Immature natural killer cell (primary cell): ENCODE measurements around the gene USP6. TPM values are rescaled to one million over a fixed set of nuclear protein-coding genes. Genes with fewer than 3 reads are reported as not detected.
"Not testable (repeated sequence)": the region's sequence is repeated elsewhere in the genome, so short reads cannot be mapped to it uniquely, and the experiment has no call there.

Experiments used
- DNase-seq, 3 donors: peaks; one replicate each; pipeline ENCODE4 v3.0.0; 2022; ENCODE audit warnings: mixed read lengths in 1 of 3
- H3K27ac Mint-ChIP-seq, 6 donors: one replicate each; pipeline ENCODE4 v1.8.0; 2020; ENCODE audit warnings: mixed read lengths in 6 of 6, mild to moderate bottlenecking in 5 of 6, inconsistent platforms in 4 of 6, moderate library complexity in 3 of 6
- H3K27me3 Mint-ChIP-seq, 3 donors: one replicate each; pipeline ENCODE4 v1.8.0; 2020 to 2021; ENCODE audit warnings: low read depth in 3 of 3, mild to moderate bottlenecking in 3 of 3, mixed read lengths in 3 of 3, moderate library complexity in 3 of 3, inconsistent platforms in 1 of 3
- H3K36me3 Mint-ChIP-seq, 3 donors: one replicate each; pipeline ENCODE4 v1.8.0; 2020; ENCODE audit warnings: mixed read lengths in 3 of 3, inconsistent platforms in 2 of 3, mild to moderate bottlenecking in 2 of 3
- H3K4me1 Mint-ChIP-seq, 2 donors: one replicate each; pipeline ENCODE4 v1.8.0; 2020; ENCODE audit warnings: inconsistent platforms in 2 of 2, mild to moderate bottlenecking in 2 of 2, mixed read lengths in 2 of 2, moderate library complexity in 1 of 2
- H3K4me3 Mint-ChIP-seq, 5 donors: one replicate each; pipeline ENCODE4 v1.8.0; 2020; ENCODE audit warnings: mild to moderate bottlenecking in 5 of 5, mixed read lengths in 5 of 5, inconsistent platforms in 3 of 5, moderate library complexity in 3 of 5
- H3K9me3 Mint-ChIP-seq, 6 donors: one replicate each; pipeline ENCODE4 v1.8.0; 2020; ENCODE audit warnings: mild to moderate bottlenecking in 6 of 6, mixed read lengths in 6 of 6, inconsistent platforms in 4 of 6, moderate library complexity in 3 of 6
- polyA plus RNA-seq, 3 donors: library from polyadenylated mRNA; unstranded; fragments of 300-500 nt; fragmentation: Illumina TruSeq; gene quantifications; one replicate each; pipeline ENCODE4 v1.2.3, GENCODE V29; 2021

USP6 gene
- polyA plus RNA-seq, 3 donors from 2014 or later = 0.03 to 0.12 (median 0.03) TPM

GRCh38 chr17:5126719-5127488 is 11.1 kb downstream of the USP6 start:
- Mint-ChIP-seq H3K4me1 (peaks cover 0 to 3% of the 10 kb centered on the region in 2 donors), H3K27me3 (peaks cover 4% of the 10 kb centered on the region in 3 donors), H3K36me3 (no peaks in the 10 kb centered on the region), H3K9me3 (no peaks in the 10 kb centered on the region), H3K27ac (no peak overlapping the region), H3K4me3 (no peak overlapping the region)
- no peak for DNase-seq

- Mint-ChIP-seq H3K27me3 (peaks cover 4 to 5% (median 4%) of the 10 kb centered on the region in 3 donors), H3K27ac (no peak overlapping the region), H3K4me1 (no peaks in the 10 kb centered on the region), H3K36me3 (no peaks in the 10 kb centered on the region), H3K4me3 (no peak overlapping the region), H3K9me3 (no peaks in the 10 kb centered on the region)
- DNase-seq = no peak
Observed at GRCh38 chr17:5127910-5128309, 12.1 kb downstream of the USP6 start.

- H3K9me3 Mint-ChIP-seq, H3K36me3 Mint-ChIP-seq, H3K27ac Mint-ChIP-seq, H3K4me1 Mint-ChIP-seq, H3K27me3 Mint-ChIP-seq, H3K4me3 Mint-ChIP-seq, DNase-seq: not testable (repeated sequence)
Observed at GRCh38 chr17:5128387-5128786, 12.6 kb downstream of the USP6 start.

GRCh38 chr17:5128905-5129535 is 13.2 kb downstream of the USP6 start:
- DNase-seq = no peak

GRCh38 chr17:5129770-5130169 is 13.9 kb downstream of the USP6 start:
- not testable (repeated sequence) for DNase-seq, H3K4me1 Mint-ChIP-seq, H3K27ac Mint-ChIP-seq

More at GRCh38 chr17:5128905-5129535, 13.2 kb downstream of the USP6 start:
- Mint-ChIP-seq H3K27ac (no peak overlapping the region), H3K4me3 (no peak overlapping the region), H3K36me3 (no peaks in the 10 kb centered on the region), H3K27me3 (peaks cover 0 to 5% (median 4%) of the 10 kb centered on the region in 3 donors), H3K4me1 (no peaks in the 10 kb centered on the region), H3K9me3 (no peaks in the 10 kb centered on the region)

GRCh38 chr17:5130261-5130660 is 14.4 kb downstream of the USP6 start:
- not testable (repeated sequence) for DNase-seq, H3K27ac Mint-ChIP-seq, H3K36me3 Mint-ChIP-seq, H3K4me3 Mint-ChIP-seq, H3K4me1 Mint-ChIP-seq, H3K27me3 Mint-ChIP-seq, H3K9me3 Mint-ChIP-seq

More at GRCh38 chr17:5129770-5130169, 13.9 kb downstream of the USP6 start:
- not testable (repeated sequence) for H3K36me3 Mint-ChIP-seq, H3K9me3 Mint-ChIP-seq, H3K27me3 Mint-ChIP-seq, H3K4me3 Mint-ChIP-seq

GRCh38 chr17:5130687-5131086 is 14.9 kb downstream of the USP6 start:
- H3K9me3 Mint-ChIP-seq, DNase-seq: not testable (repeated sequence)

GRCh38 chr17:5131146-5131715 is 15.4 kb downstream of the USP6 start:
- Mint-ChIP-seq H3K36me3 (no peaks in the 10 kb centered on the region), H3K27me3 (peaks cover 0 to 4% (median 2%) of the 10 kb centered on the region in 3 donors), H3K27ac (no peak overlapping the region), H3K9me3 (no peaks in the 10 kb centered on the region), H3K4me1 (no peaks in the 10 kb centered on the region), H3K4me3 (no peak overlapping the region)
- no peak for DNase-seq

More at GRCh38 chr17:5130687-5131086, 14.9 kb downstream of the USP6 start:
- H3K27me3 Mint-ChIP-seq, H3K36me3 Mint-ChIP-seq, H3K4me1 Mint-ChIP-seq, H3K4me3 Mint-ChIP-seq, H3K27ac Mint-ChIP-seq: not testable (repeated sequence)

GRCh38 chr17:5131799-5132502 is 16.1 kb downstream of the USP6 start:
- H3K27me3 Mint-ChIP-seq, H3K4me1 Mint-ChIP-seq, DNase-seq, H3K9me3 Mint-ChIP-seq, H3K27ac Mint-ChIP-seq, H3K4me3 Mint-ChIP-seq, H3K36me3 Mint-ChIP-seq: not testable (repeated sequence)

GRCh38 chr17:5132503-5133225 is 16.8 kb downstream of the USP6 start:
- DNase-seq, H3K27me3 Mint-ChIP-seq, H3K4me3 Mint-ChIP-seq, H3K27ac Mint-ChIP-seq, H3K36me3 Mint-ChIP-seq, H3K4me1 Mint-ChIP-seq, H3K9me3 Mint-ChIP-seq: not testable (repeated sequence)

- H3K27ac Mint-ChIP-seq = no peak overlapping the region
- H3K27me3 Mint-ChIP-seq = peaks cover 1 to 2% (median 2%) of the 10 kb centered on the region in 3 donors
- DNase-seq = no peak
- no peaks in the 10 kb centered on the region for H3K9me3 Mint-ChIP-seq
- H3K36me3 Mint-ChIP-seq = no peaks in the 10 kb centered on the region
- H3K4me3 Mint-ChIP-seq = no peak overlapping the region
- H3K4me1 Mint-ChIP-seq = no peaks in the 10 kb centered on the region
Observed at GRCh38 chr17:5133311-5133710, 17.5 kb downstream of the USP6 start.

- not testable (repeated sequence) for H3K36me3 Mint-ChIP-seq, H3K4me3 Mint-ChIP-seq, H3K9me3 Mint-ChIP-seq, DNase-seq, H3K27me3 Mint-ChIP-seq, H3K4me1 Mint-ChIP-seq, H3K27ac Mint-ChIP-seq
Observed at GRCh38 chr17:5133961-5134360, 18.1 kb downstream of the USP6 start.

GRCh38 chr17:5134571-5134970 is 18.7 kb downstream of the USP6 start:
- DNase-seq, H3K4me3 Mint-ChIP-seq, H3K27me3 Mint-ChIP-seq, H3K27ac Mint-ChIP-seq, H3K36me3 Mint-ChIP-seq, H3K9me3 Mint-ChIP-seq, H3K4me1 Mint-ChIP-seq: not testable (repeated sequence)
